ENCODE results near the gene CEACAM3.
A peak's percentile ranks its signal among the peaks of the same experiment; 100 is the strongest.
"Not testable (repeated sequence)": the region's sequence is repeated elsewhere in the genome, so short reads cannot be mapped to it uniquely, and the experiment has no call there.

The CEACAM3 gene

GRCh38 chr19:41796362-41796761 lies at the start of gene CEACAM3:
Gene CEACAM3, plus strand, starts transcription at chr19:41796587. Its CDS starts 91 bp downstream, at chr19:41796678.
- no peak for DNase-seq (ENCODE audit: low spot score)

- peak; percentile 68 for DNase-seq (ENCODE audit: low spot score)
Measured at GRCh38 chr19:41746593-41747227, 49.7 kb upstream of the CEACAM3 start.

DNA sequence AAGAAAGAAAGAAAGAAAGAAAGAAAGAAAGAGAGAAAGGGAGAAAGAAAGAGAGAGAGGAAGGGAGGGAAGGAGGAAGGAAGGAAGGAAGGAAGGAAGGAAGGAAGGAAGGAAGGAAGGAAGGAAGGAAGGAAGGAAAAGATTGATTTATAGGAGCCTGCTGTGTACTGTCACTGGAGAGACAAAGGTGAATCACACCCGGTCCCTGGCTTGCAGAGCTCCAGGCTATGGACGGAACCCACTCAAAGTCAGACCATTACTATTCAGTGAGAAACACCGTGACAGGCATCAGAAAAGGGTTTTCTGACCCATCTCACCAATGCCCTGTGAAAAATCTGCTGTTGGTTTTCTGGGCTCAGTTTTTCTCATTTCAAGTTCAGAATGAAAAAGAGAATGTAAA lies 48.4 kb upstream of the CEACAM3 start:
- no peak for DNase-seq (ENCODE audit: low spot score)

DNA sequence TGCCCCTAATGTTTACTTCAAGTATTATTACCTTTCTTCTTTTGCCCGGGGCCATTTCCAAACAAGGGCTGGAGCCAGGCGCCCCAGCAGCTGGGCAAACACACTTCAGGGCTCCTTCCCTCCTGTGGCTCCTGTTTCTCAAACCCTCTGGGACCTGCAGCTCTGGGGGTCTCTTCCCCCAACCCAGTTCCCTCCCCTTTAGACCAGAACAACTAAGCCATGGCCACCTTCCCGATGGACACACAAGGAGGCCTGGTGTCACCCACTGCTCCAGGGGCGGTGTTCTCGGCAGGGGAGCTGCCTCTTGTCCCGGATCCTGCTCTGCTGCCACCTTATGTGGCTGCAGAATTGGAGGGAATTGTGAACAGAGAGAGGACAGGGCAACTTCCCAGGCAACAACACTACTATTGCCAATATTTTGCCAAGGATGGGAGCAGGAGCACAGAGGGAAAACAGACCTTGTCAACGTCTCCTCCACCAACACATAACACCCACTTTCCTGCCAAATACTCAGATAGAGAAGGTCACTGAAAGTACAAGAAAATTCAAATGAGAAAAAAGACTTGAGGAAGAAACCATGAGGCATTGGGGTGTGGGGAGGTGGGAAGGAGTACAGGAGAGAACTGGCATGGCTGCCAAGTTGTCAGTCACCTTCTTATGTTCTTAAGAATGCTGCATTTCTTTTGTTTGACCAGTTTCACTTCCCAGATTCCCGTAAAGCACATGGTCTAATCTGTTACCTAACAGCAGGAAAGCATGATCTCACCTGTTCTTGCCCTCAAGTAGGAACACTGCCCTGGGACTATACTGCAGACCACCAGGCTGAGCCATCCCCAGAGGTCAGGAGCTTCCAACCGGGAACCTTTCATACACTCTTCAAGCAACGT lies 45.9 kb upstream of the CEACAM3 start:
- not testable (repeated sequence) for DNase-seq (ENCODE audit: low spot score)

DNA sequence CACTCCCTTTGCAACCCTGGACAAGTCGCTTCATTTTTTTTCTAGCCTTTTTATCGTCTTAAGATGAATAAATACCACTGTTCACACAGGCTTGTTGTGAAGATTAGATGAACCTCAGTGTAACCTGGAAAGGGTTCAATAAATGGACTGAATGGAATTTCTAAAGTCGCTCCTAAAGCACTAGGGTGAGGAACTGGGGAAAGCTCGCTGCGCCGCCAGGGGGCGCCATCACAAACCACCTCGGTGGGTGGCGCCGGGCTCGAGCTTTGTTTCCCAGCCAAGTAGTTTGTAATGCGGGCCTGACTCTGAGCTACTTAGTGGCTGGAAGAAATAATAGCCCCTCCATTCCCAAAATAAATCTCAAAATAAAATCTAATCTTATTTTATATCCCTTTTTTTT lies 43.2 kb upstream of the CEACAM3 start:
- peak; percentile 58 for DNase-seq (ENCODE audit: low spot score)

GRCh38 chr19:41753936-41754529 lies 42.4 kb upstream of the CEACAM3 start:
- no peak for DNase-seq (ENCODE audit: low spot score)

DNA sequence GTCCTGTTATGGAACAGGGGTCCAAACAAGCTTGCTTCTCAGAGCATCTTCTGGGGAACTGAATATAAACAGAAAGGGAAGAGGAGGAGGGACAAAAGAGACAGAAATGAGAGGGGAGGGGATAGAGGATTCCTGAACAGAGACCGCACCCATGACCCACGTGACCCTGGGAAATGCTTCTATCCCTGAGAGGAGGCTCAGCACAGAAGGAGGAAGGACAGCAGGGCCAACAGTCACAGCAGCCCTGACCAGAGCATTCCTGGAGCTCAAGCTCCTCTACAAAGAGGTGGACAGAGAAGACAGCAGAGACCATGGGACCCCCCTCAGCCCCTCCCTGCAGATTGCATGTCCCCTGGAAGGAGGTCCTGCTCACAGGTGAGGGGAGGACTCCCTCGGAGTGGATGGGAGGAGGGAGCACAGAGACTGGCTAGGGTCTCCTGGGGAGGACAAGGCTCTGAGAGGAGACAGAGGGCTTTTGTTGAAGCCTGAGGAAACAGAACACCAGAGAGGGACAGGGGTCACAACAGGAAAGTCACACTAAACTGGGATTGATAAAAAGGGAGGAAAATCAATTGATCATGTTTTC lies 41.0 kb upstream of the CEACAM3 start, which contains the start of gene CEACAM6:
Gene CEACAM6, plus strand, starts transcription at position 203 of the 586 bp plus-strand sequence. Its CDS starts 109 bp downstream, at position 312.
- DNase-seq (ENCODE audit: low spot score) = no peak

DNA sequence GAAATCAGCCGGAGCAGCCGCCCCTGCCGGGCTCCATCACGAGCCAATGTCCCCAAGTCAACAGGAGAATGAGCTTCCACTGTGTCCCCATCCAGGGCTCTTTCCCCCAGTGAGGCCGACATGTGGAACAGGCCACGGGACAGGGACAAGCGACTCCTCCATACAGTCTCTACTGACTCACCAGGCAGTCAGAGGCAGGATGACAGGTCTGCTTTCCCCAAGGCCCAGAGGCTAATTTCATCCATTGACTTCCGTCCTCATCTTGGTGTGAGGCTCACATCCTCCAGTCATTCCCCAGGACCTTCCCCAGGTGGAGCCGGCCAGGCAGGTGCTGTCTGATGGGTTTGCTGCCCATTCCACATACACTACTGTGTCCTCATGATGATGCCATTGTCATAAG lies 37.5 kb upstream of the CEACAM3 start:
- no peak for DNase-seq (ENCODE audit: low spot score)

DNA sequence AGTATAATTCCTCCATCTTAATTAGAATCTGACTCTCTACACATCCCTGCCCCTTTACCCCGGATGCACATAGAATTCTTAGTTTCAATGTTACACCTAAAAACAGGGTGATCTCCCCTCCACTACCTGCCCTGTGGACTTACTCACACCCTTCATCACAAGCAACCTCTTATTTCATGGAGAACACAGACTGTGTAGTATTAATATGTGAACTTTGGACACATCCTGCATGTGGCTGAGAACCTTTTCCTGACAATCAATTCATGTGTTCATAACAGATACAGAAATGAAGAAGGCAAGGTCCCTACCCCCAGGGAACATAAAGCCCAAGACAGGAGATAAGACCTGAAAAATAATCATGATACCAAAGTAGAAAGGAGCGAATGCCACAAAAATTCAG lies 29.3 kb upstream of the CEACAM3 start:
- no peak for DNase-seq (ENCODE audit: low spot score)

DNA sequence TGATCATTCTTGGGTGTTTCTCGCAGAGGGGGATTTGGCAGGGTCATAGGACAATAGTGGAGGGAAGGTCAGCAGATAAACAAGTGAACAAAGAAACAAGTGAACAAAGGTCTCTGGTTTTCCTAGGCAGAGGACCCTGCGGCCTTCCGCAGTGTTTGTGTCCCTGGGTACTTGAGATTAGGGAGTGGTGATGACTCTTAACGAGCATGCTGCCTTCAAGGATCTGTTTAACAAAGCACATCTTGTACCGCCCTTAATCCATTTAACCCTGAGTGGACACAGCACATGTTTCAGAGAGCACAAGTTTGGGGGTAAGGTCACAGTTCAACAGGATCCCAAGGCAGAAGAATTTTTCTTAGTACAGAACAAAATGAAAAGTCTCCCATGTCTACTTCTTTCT lies 28.3 kb upstream of the CEACAM3 start:
- not testable (repeated sequence) for DNase-seq (ENCODE audit: low spot score)

GRCh38 chr19:41769608-41770007 lies 26.8 kb upstream of the CEACAM3 start:
- no peak for DNase-seq (ENCODE audit: low spot score)

GRCh38 chr19:41771410-41771809 lies 25.0 kb upstream of the CEACAM3 start:
- DNase-seq (ENCODE audit: low spot score) = no peak

DNA sequence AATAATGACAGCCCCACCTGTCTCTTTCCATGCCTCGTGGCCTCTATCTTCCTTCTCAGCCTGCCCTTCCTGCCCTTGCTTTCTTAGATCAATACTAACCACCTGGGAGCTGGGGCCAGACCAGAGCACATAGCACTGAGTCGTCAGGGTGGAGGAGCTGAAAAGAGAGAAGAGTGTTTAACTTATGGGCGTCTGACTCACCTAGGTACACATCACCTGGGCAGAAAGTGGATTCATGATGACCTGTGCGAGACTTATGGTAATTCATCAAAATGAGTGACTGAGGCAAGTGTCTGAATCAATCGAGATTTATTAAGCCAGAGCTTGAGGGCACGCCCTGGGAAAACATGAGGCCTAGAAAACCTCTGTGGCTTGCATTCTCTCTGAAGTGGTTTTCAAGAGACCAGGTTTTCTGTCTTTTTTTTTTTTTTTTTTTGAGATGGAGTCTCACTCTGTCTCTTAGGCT lies 21.8 kb upstream of the CEACAM3 start:
- DNase-seq (ENCODE audit: low spot score) = no peak

DNA sequence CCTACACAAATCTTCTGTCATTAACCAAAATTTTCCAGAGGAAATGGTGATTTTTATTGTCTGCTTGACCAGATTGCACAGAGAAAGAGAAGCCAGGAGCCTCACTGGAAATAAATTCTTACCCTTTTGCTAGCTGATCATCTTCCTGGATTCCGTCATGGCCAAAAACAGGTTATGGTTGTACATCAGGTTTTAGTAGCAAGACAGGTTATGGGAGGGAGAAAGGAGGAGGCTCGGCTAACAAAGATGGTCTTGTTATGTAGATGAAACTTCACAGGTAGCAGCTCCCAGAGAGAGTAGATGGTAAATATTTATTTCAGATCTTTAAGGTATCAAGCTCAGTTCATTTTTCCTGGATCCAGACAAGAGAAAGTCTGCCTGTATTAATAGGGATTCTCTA lies 19.7 kb upstream of the CEACAM3 start:
- no peak for DNase-seq (ENCODE audit: low spot score)

- no peak for DNase-seq (ENCODE audit: low spot score)
Measured at GRCh38 chr19:41783612-41784011, 12.8 kb upstream of the CEACAM3 start.

DNA sequence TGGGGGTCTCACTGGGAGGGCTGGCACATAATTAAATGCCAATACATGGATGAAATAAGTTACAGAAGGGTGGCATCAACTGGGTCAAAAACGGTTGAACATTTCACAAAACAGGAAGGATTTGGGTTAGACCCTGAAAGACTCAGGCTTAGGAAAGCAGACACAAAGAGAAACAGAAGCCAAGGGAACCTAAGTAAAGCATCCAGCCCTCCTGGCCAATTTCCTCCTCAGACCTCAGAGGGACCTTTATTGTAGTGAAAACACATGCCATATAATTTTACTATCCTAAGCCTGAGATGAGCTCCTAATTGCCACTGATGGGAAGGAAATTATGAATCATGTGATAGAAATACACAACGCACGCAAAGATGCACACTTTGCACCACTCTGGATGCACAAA lies 12.1 kb upstream of the CEACAM3 start:
- DNase-seq (ENCODE audit: low spot score) = no peak

DNA sequence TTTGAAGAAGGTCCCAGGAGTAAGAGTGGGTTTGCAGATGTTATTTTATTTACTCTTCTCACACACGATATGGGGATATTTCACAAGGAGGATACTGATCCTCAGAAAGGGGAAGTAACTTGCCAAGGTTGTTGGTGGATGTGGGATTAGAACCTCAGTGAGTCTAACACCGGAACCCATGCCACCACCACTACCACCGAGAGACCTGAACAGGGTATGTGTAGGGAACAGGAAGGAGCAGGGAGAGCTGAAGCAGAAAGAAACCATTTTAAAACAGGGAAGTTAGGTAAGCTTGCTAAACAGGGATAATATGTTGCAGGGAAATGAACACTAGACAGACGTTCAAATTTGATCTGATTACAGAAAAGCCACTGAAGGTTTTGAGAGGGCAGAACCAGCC lies 11.6 kb upstream of the CEACAM3 start:
- no peak for DNase-seq (ENCODE audit: low spot score)

DNA sequence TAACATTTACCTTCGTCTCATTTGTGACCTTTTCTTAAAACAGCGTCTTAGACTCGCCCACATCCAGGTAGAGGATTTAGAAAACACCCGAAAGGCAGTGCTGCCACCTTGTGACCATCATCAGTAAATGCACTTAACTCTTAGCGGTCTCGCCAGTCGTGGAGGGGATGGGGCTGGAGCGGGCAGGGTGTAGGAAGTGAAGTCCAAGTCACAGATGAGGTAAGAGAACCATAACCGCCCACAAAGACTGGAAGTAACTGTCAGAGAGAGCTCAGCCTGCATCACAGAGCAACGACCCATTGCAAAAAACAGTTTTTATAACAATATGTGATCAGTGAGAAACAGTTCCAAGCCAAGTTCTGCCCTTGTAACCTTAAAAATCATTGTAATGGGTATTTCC lies 10.7 kb upstream of the CEACAM3 start:
- DNase-seq (ENCODE audit: low spot score) = peak; percentile 90

DNA sequence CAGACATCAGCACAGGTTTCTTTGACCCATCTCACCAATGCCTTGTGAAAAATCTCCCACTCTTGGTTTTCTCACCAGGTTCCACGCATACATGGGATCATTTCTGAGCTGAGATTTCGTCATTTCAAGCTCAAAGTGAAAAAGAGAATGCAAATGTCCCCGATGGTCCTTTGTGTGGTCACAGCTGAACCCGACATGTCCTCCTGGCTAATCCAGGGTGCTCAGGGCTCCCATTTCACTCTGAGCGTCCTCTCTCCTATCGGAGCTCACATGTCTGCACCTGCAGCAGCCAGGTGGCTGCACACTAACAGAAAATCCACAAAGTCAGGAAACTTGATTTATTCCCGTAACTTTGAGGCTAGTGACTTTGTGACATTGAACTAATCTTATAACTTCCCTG lies 9.3 kb upstream of the CEACAM3 start:
- DNase-seq (ENCODE audit: low spot score) = no peak

GRCh38 chr19:41788518-41788917 lies 7.9 kb upstream of the CEACAM3 start:
- not testable (repeated sequence) for DNase-seq (ENCODE audit: low spot score)

DNA sequence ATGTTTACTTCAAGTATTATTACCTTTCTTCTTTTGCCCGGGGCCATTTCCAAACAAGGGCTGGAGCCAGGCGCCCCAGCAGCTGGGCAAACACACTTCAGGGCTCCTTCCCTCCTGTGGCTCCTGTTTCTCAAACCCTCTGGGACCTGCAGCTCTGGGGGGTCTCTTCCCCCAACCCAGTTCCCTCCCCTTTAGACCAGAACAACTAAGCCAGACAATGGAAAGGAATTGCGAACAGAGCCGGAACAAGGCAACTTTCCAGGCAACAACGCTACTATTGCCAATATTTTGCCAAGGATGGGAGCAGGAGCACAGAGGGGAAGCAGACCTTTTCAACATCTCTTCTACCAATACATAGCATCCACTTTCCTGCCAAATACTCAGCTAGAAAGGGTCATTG lies 7.3 kb upstream of the CEACAM3 start:
- DNase-seq (ENCODE audit: low spot score) = not testable (repeated sequence)

Data from HuH-7 (cell line).